Rectal smooth muscle tissue (tissue), 1 donor: ENCODE data around the gene MTCL1.

Source experiments
- H3K27ac ChIP-seq: one replicate; pipeline ENCODE4 v1.7.0; 2013; ENCODE audit warnings: low read depth, low read length, inconsistent platforms
- H3K27me3 ChIP-seq: one replicate; pipeline ENCODE4 v1.7.0; 2013; ENCODE audit warnings: low read length; ENCODE audit not compliant: control insufficient read depth, insufficient read depth
- H3K36me3 ChIP-seq: one replicate; pipeline ENCODE4 v1.7.0; 2013; ENCODE audit warnings: low read length; ENCODE audit not compliant: control insufficient read depth, insufficient read depth
- H3K4me1 ChIP-seq: one replicate; pipeline ENCODE4 v1.7.0; 2013; ENCODE audit warnings: low read length; ENCODE audit not compliant: control insufficient read depth, insufficient read depth
- H3K4me3 ChIP-seq: one replicate; pipeline ENCODE4 v1.7.0; 2013; ENCODE audit warnings: low read length
- H3K9ac ChIP-seq: one replicate; pipeline ENCODE4 v1.7.0; 2013; ENCODE audit warnings: low read length

Gene MTCL1

DNA sequence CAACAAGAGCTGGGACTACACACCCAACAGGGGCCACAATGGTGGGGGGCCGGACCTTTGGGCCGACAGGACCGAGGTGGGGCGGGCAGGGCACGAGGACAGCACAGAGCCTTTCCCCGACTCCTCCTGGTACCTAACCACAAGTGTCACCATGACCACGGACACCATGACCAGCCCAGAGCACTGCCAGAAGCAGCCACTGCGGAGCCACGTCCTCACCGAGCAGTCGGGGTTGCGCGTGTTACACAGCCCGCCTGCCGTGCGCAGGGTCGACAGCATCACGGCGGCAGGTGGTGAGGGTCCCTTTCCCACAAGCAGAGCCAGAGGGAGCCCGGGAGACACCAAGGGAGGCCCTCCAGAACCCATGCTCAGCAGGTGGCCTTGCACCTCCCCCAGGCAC, 119.5 kb downstream of the MTCL1 start:
- no peak overlapping the region for H3K4me3 ChIP-seq
- no peaks in the 10 kb centered on the region for H3K27me3 ChIP-seq
- no peak overlapping the region for H3K9ac ChIP-seq
- no peaks in the 10 kb centered on the region for H3K36me3 ChIP-seq
- no peak overlapping the region for H3K27ac ChIP-seq
- peaks cover 8% of the 10 kb centered on the region for H3K4me1 ChIP-seq

- Histone ChIP-seq H3K36me3 (no peaks in the 10 kb centered on the region), H3K27me3 (no peaks in the 10 kb centered on the region), H3K4me3 (no peak overlapping the region), H3K9ac (no peak overlapping the region), H3K27ac (no peak overlapping the region), H3K4me1 (peaks cover 8% of the 10 kb centered on the region)
Measured at GRCh38 chr18:8825273-8825672, 119.9 kb downstream of the MTCL1 start.

GRCh38 chr18:8825729-8826375, 120.5 kb downstream of the MTCL1 start:
- peaks cover 8% of the 10 kb centered on the region for H3K4me1 ChIP-seq
- no peak overlapping the region for H3K9ac ChIP-seq
- no peak overlapping the region for H3K4me3 ChIP-seq
- H3K27ac ChIP-seq = no peak overlapping the region
- no peaks in the 10 kb centered on the region for H3K27me3 ChIP-seq
- H3K36me3 ChIP-seq = no peaks in the 10 kb centered on the region

DNA sequence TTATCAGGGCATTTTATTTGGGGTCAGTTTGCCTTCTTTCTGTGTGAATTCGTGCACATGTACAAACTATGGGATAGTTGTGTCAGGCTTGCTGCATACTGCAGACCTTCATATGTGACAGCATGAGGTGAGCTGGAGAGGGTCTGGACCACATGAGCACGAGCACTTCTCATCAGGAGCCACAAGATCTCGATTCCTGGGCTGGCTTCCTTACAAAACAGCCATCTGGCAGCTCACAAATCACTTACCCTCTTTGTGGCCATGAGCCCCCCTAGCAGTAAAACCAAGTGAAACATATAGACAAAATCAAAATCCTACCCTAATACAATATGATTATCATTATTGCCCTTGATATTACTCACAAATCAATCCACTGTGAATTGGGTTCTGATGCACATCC, 121.2 kb downstream of the MTCL1 start:
- H3K27ac ChIP-seq = peak overlapping the region; percentile 14
- no peaks in the 10 kb centered on the region for H3K27me3 ChIP-seq
- H3K4me3 ChIP-seq = no peak overlapping the region
- H3K4me1 ChIP-seq = peaks cover 8% of the 10 kb centered on the region
- no peaks in the 10 kb centered on the region for H3K36me3 ChIP-seq
- H3K9ac ChIP-seq = no peak overlapping the region

DNA sequence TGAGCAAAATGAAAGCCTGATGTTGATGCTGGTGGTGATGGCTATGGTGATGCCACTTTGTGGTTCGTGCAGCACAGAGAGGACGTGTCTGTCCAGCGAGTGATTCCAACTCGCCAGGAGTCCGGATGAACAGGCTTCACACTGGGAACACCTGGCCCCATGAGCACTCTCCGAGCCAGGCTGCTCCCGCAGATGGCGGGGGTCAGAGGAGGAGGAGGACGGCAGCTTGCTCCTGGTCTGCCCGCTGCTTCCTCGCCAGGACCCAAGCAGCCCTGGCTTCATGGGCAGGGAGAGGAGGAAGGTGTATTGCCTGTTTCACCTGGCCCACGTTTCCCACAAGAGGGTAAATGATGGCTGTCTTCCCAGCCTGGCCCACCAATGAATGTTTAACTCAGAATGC, 121.6 kb downstream of the MTCL1 start:
- Histone ChIP-seq H3K27me3 (no peaks in the 10 kb centered on the region), H3K27ac (no peak overlapping the region), H3K4me3 (no peak overlapping the region), H3K4me1 (peaks cover 8% of the 10 kb centered on the region), H3K36me3 (no peaks in the 10 kb centered on the region), H3K9ac (no peak overlapping the region)

DNA sequence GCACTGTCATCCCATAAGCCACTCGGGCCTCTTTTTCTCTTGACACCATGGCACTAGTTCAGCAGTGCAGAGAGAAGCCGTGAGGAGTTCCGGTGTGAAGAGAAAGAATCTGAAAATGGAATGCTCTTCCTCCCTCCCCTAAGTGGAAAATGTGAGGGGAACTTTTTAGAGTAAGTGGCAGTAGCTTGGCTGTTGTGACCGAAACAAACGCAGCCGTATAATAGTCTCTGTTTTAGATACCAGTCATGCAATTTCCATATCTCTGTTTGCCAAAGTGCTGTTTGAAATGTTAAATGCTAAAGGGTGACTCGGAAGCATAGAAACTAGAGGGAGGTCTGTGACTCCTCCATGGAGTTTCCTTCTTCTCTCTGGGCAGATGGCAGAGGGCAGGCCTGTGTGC, 122.9 kb downstream of the MTCL1 start:
- Histone ChIP-seq H3K27me3 (no peaks in the 10 kb centered on the region), H3K27ac (peak overlapping the region; percentile 68), H3K36me3 (no peaks in the 10 kb centered on the region), H3K4me3 (no peak overlapping the region), H3K9ac (no peak overlapping the region), H3K4me1 (peaks cover 8% of the 10 kb centered on the region)

DNA sequence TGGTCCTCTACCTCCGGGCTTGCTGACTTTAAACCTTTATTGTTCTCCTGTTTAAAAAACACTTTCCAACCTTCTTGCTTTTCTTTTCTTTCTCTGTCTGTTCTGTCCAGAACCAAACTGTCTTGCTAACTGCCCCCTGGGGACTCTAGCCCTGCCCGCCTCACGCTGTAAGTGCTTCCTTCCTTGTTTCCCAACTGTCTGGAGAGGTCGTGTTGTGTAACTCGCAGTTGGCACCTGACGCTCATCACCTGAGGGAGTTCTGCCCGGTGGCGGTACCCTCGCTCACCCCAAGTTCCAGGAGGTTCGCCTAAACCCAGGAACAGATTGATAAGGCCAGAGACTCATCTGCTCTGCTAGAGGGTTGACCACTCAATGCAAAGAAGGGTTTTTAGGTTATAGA, 123.4 kb downstream of the MTCL1 start:
- Histone ChIP-seq H3K36me3 (no peaks in the 10 kb centered on the region), H3K4me3 (no peak overlapping the region), H3K27me3 (no peaks in the 10 kb centered on the region), H3K9ac (no peak overlapping the region), H3K27ac (peak overlapping the region; percentile 6), H3K4me1 (peaks cover 8% of the 10 kb centered on the region)

- peaks cover 13% of the 10 kb centered on the region for H3K4me1 ChIP-seq
- no peak overlapping the region for H3K9ac ChIP-seq
- no peaks in the 10 kb centered on the region for H3K36me3 ChIP-seq
- no peak overlapping the region for H3K4me3 ChIP-seq
- H3K27me3 ChIP-seq = no peaks in the 10 kb centered on the region
- no peak overlapping the region for H3K27ac ChIP-seq
Measured at GRCh38 chr18:8830067-8831060, 125.0 kb downstream of the MTCL1 start.

- H3K9ac ChIP-seq = no peak overlapping the region
- H3K27ac ChIP-seq = no peak overlapping the region
- no peaks in the 10 kb centered on the region for H3K27me3 ChIP-seq
- H3K4me3 ChIP-seq = no peak overlapping the region
- peaks cover 18% of the 10 kb centered on the region for H3K4me1 ChIP-seq
- no peaks in the 10 kb centered on the region for H3K36me3 ChIP-seq
Measured at GRCh38 chr18:8831112-8831511, 125.8 kb downstream of the MTCL1 start.

- H3K27ac ChIP-seq = no peak overlapping the region
- H3K27me3 ChIP-seq = no peaks in the 10 kb centered on the region
- no peak overlapping the region for H3K9ac ChIP-seq
- no peak overlapping the region for H3K4me3 ChIP-seq
- no peaks in the 10 kb centered on the region for H3K36me3 ChIP-seq
- peaks cover 18% of the 10 kb centered on the region for H3K4me1 ChIP-seq
Measured at GRCh38 chr18:8831531-8831930, 126.2 kb downstream of the MTCL1 start.

- Histone ChIP-seq H3K36me3 (no peaks in the 10 kb centered on the region), H3K27me3 (no peaks in the 10 kb centered on the region), H3K9ac (no peak overlapping the region), H3K4me3 (no peak overlapping the region), H3K4me1 (peaks cover 14% of the 10 kb centered on the region), H3K27ac (no peak overlapping the region)
Measured at GRCh38 chr18:8833480-8833879, 128.1 kb downstream of the MTCL1 start.

GRCh38 chr18:8834881-8835280, 129.5 kb downstream of the MTCL1 start:
- Histone ChIP-seq H3K27me3 (no peaks in the 10 kb centered on the region), H3K4me1 (peaks cover 14% of the 10 kb centered on the region), H3K36me3 (no peaks in the 10 kb centered on the region), H3K27ac (peak overlapping the region; percentile 52), H3K9ac (no peak overlapping the region), H3K4me3 (no peak overlapping the region)
